ENCODE data around the gene BARX2. TPM values are rescaled to one million over a fixed set of nuclear protein-coding genes. Genes with fewer than 3 reads are reported as not detected.

BARX2 gene
- total RNA-seq, 1 donor from 2014 or later, result 0.18 TPM

- no peaks in the 10 kb centered on the region for H3K4me1 Mint-ChIP-seq (ENCODE audit: unreplicated experiment)
- no peaks in the 10 kb centered on the region for H3K27me3 Mint-ChIP-seq (ENCODE audit: unreplicated experiment)
- TF ChIP-seq, protein P1, sequence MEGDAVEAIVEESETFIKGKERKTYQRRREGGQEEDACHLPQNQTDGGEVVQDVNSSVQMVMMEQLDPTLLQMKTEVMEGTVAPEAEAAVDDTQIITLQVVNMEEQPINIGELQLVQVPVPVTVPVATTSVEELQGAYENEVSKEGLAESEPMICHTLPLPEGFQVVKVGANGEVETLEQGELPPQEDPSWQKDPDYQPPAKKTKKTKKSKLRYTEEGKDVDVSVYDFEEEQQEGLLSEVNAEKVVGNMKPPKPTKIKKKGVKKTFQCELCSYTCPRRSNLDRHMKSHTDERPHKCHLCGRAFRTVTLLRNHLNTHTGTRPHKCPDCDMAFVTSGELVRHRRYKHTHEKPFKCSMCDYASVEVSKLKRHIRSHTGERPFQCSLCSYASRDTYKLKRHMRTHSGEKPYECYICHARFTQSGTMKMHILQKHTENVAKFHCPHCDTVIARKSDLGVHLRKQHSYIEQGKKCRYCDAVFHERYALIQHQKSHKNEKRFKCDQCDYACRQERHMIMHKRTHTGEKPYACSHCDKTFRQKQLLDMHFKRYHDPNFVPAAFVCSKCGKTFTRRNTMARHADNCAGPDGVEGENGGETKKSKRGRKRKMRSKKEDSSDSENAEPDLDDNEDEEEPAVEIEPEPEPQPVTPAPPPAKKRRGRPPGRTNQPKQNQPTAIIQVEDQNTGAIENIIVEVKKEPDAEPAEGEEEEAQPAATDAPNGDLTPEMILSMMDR (IDR thresholded peaks at IDR 0.05; ENCODE audit: unreplicated experiment), result no peak
- no peaks in the 10 kb centered on the region for H3K9me3 Mint-ChIP-seq (ENCODE audit: unreplicated experiment)
- no peak overlapping the region for H3K4me3 Mint-ChIP-seq (ENCODE audit: unreplicated experiment)
- DNase-seq (ENCODE audit: low spot score), result no peak
- no peaks in the 10 kb centered on the region for H3K36me3 Mint-ChIP-seq (ENCODE audit: low read depth, unreplicated experiment)
- H3K27ac Mint-ChIP-seq (ENCODE audit: unreplicated experiment), result no peak overlapping the region
These were observed 23.0 kb upstream of the BARX2 start for GRCh38 chr11:129352676-129353075.

DNA sequence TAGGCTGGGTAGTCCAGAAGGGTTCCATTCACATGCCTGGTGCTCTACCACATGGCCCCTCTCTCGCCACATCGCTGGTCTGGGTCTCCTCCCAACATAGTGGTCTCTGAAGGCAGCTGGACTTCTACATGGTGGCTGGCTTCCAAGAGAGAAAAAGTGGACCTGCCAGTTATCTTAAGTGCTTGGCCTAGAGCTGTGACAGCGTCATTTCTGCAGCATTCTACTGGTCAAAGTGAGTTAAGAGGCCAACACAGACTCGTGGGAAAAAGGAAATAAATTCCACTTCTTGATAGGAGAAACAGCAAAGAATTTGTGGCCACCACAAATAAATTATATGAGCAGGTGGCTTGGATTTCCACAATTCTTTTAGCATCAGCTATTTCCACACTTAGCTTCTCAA lies 21.0 kb upstream of the BARX2 start:
- Mint-ChIP-seq H3K4me1 (ENCODE audit: unreplicated experiment) (no peaks in the 10 kb centered on the region), H3K9me3 (ENCODE audit: unreplicated experiment) (no peaks in the 10 kb centered on the region), H3K27ac (ENCODE audit: unreplicated experiment) (no peak overlapping the region), H3K36me3 (ENCODE audit: low read depth, unreplicated experiment) (no peaks in the 10 kb centered on the region), H3K4me3 (ENCODE audit: unreplicated experiment) (no peak overlapping the region), H3K27me3 (ENCODE audit: unreplicated experiment) (no peaks in the 10 kb centered on the region)
- TF ChIP-seq, protein P1 (IDR thresholded peaks at IDR 0.05; ENCODE audit: unreplicated experiment), result no peak
- no peak for DNase-seq (ENCODE audit: low spot score)

DNA sequence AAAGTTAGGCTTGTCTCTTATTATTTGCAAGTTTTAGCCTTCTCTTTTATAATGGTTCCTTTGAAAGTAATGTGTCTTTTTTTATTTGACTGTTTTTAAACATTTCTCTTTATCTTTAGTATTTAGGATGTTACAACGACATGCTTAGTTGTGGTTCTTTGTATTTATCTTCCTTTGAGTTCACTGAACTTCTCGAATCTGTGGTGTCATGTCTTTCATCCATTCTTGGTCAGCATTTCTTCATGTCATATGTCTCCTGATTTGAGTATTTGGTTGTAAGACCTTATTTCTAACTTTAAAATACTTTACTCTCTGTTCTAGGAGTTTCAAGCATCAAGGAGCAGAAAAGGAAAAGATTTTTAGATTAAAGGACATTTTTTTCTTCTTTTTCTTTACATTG lies 15.9 kb upstream of the BARX2 start:
- H3K27me3 Mint-ChIP-seq (ENCODE audit: unreplicated experiment), result no peaks in the 10 kb centered on the region
- H3K9me3 Mint-ChIP-seq (ENCODE audit: unreplicated experiment), result no peaks in the 10 kb centered on the region
- H3K27ac Mint-ChIP-seq (ENCODE audit: unreplicated experiment), result no peak overlapping the region
- H3K4me1 Mint-ChIP-seq (ENCODE audit: unreplicated experiment), result no peaks in the 10 kb centered on the region
- TF ChIP-seq, protein P1 (IDR thresholded peaks at IDR 0.05; ENCODE audit: unreplicated experiment), result no peak
- no peak overlapping the region for H3K4me3 Mint-ChIP-seq (ENCODE audit: unreplicated experiment)
- no peaks in the 10 kb centered on the region for H3K36me3 Mint-ChIP-seq (ENCODE audit: low read depth, unreplicated experiment)
- DNase-seq (ENCODE audit: low spot score), result no peak

- peak; percentile 94 for DNase-seq (ENCODE audit: low spot score)
- TF ChIP-seq, protein P1 (IDR thresholded peaks at IDR 0.05; ENCODE audit: unreplicated experiment), result peak; percentile 93
- Mint-ChIP-seq H3K27me3 (ENCODE audit: unreplicated experiment) (no peaks in the 10 kb centered on the region), H3K4me1 (ENCODE audit: unreplicated experiment) (no peaks in the 10 kb centered on the region), H3K36me3 (ENCODE audit: low read depth, unreplicated experiment) (no peaks in the 10 kb centered on the region), H3K4me3 (ENCODE audit: unreplicated experiment) (no peak overlapping the region), H3K9me3 (ENCODE audit: unreplicated experiment) (no peaks in the 10 kb centered on the region), H3K27ac (ENCODE audit: unreplicated experiment) (no peak overlapping the region)
These were observed 11.4 kb upstream of the BARX2 start for GRCh38 chr11:129364143-129364654.

GRCh38 chr11:129365816-129366215 lies 9.8 kb upstream of the BARX2 start:
- Mint-ChIP-seq H3K36me3 (ENCODE audit: low read depth, unreplicated experiment) (no peaks in the 10 kb centered on the region), H3K4me3 (ENCODE audit: unreplicated experiment) (no peak overlapping the region), H3K4me1 (ENCODE audit: unreplicated experiment) (no peaks in the 10 kb centered on the region), H3K27me3 (ENCODE audit: unreplicated experiment) (no peaks in the 10 kb centered on the region), H3K9me3 (ENCODE audit: unreplicated experiment) (no peaks in the 10 kb centered on the region), H3K27ac (ENCODE audit: unreplicated experiment) (no peak overlapping the region)
- TF ChIP-seq, protein P1 (IDR thresholded peaks at IDR 0.05; ENCODE audit: unreplicated experiment), result no peak
- no peak for DNase-seq (ENCODE audit: low spot score)

Measured in endothelial cell (in vitro differentiated cells).